GM12878 (cell line): ENCODE results near the gene GNAQ.

ENCODE experiments used
- TF ChIP-seq, protein P1 (sequence below), 3 experiments: IDR thresholded peaks in 2 of 3; conservative IDR thresholded peaks in 1 of 3; 2 replicates each; pipeline ENCODE4 v1.5.1; 2011; ENCODE audit warnings: low read depth in 3 of 3, low read length in 3 of 3, mild to moderate bottlenecking in 3 of 3, control low read depth in 2 of 3, moderate library complexity in 2 of 3, inconsistent platforms in 1 of 3, mixed read lengths in 1 of 3; ENCODE audit not compliant: control insufficient read depth in 2 of 3, insufficient read depth in 1 of 3; ENCODE audit errors: extremely low read depth in 1 of 3
- TF ChIP-seq, protein P2 (sequence below): IDR thresholded peaks from 2 replicates; pipeline ENCODE4 v1.6.1; 2011; ENCODE audit warnings: low read depth, mild to moderate bottlenecking, low read length, moderate library complexity, borderline replicate concordance; ENCODE audit errors: extremely low read depth
- TF ChIP-seq, protein P3 (sequence below): IDR thresholded peaks from 2 replicates; pipeline ENCODE4 v1.6.1; 2012; ENCODE audit warnings: low read depth, low read length, improper control_type of control experiment
- TF ChIP-seq, protein P4 (sequence below): fragments of 450-650 bp; IDR thresholded peaks from 2 replicates; pipeline ENCODE4 v1.6.1; 2017; ENCODE audit warnings: mild to moderate bottlenecking, moderate library complexity

DNA sequence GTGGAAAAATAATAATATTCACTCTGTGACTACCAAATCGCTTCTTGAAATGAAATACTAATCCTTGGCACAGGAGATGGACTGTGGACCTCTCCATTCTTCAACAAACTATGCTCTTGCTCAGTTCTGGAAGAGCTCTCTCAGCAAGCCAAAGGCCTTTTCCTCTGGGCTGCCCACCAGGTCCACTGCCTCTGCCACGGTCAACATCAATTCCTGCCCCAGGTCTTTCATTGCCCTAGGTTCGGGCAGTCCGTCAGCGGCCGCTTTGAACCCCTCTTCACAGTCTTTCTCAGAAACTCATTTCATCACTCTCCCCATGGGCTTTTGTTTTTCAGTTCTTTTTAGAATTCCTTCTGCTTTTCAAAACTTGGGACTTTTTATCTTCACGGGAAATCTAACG lies 64.9 kb downstream of the GNAQ start:
- TF ChIP-seq, protein P1, sequence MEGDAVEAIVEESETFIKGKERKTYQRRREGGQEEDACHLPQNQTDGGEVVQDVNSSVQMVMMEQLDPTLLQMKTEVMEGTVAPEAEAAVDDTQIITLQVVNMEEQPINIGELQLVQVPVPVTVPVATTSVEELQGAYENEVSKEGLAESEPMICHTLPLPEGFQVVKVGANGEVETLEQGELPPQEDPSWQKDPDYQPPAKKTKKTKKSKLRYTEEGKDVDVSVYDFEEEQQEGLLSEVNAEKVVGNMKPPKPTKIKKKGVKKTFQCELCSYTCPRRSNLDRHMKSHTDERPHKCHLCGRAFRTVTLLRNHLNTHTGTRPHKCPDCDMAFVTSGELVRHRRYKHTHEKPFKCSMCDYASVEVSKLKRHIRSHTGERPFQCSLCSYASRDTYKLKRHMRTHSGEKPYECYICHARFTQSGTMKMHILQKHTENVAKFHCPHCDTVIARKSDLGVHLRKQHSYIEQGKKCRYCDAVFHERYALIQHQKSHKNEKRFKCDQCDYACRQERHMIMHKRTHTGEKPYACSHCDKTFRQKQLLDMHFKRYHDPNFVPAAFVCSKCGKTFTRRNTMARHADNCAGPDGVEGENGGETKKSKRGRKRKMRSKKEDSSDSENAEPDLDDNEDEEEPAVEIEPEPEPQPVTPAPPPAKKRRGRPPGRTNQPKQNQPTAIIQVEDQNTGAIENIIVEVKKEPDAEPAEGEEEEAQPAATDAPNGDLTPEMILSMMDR (IDR thresholded peaks at IDR 0.05 in 2 of 3, conservative IDR thresholded peaks at IDR 0.05 in 1 of 3; ENCODE audit: control insufficient read depth in 2 of 3, extremely low read depth in 1 of 3, insufficient read depth in 1 of 3, low read depth in 3 of 3, low read length in 3 of 3) = no peak
- TF ChIP-seq, protein P2, sequence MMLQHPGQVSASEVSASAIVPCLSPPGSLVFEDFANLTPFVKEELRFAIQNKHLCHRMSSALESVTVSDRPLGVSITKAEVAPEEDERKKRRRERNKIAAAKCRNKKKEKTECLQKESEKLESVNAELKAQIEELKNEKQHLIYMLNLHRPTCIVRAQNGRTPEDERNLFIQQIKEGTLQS = no peak
- TF ChIP-seq, protein P3, sequence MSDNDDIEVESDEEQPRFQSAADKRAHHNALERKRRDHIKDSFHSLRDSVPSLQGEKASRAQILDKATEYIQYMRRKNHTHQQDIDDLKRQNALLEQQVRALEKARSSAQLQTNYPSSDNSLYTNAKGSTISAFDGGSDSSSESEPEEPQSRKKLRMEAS = no peak
- TF ChIP-seq, protein P4, sequence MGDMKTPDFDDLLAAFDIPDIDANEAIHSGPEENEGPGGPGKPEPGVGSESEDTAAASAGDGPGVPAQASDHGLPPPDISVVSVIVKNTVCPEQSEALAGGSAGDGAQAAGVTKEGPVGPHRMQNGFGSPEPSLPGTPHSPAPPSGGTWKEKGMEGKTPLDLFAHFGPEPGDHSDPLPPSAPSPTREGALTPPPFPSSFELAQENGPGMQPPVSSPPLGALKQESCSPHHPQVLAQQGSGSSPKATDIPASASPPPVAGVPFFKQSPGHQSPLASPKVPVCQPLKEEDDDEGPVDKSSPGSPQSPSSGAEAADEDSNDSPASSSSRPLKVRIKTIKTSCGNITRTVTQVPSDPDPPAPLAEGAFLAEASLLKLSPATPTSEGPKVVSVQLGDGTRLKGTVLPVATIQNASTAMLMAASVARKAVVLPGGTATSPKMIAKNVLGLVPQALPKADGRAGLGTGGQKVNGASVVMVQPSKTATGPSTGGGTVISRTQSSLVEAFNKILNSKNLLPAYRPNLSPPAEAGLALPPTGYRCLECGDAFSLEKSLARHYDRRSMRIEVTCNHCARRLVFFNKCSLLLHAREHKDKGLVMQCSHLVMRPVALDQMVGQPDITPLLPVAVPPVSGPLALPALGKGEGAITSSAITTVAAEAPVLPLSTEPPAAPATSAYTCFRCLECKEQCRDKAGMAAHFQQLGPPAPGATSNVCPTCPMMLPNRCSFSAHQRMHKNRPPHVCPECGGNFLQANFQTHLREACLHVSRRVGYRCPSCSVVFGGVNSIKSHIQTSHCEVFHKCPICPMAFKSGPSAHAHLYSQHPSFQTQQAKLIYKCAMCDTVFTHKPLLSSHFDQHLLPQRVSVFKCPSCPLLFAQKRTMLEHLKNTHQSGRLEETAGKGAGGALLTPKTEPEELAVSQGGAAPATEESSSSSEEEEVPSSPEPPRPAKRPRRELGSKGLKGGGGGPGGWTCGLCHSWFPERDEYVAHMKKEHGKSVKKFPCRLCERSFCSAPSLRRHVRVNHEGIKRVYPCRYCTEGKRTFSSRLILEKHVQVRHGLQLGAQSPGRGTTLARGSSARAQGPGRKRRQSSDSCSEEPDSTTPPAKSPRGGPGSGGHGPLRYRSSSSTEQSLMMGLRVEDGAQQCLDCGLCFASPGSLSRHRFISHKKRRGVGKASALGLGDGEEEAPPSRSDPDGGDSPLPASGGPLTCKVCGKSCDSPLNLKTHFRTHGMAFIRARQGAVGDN = no peak
